Measurements from ENCODE around the gene ZNF621.

DNA sequence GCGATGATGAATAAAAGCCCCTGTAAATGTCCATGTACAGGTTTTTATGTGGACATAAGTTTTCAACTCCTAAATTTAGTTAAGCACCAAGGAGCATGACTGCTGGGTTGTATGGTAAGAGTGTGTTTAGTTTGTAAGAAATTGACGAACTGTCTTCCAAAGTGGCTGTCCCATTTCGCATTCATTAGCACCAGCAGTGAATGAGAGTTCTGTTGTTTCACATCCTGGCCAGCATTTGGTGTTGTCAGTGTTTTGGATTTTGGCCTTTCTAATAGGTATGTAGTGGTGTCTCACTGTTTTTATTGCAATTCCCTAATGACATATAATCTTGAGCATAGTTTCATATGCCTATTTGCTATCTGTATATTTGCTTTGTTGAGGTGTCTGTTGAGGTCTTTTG is 3.7 kb downstream of the ZNF621 start:
- TF ChIP-seq, protein P1, sequence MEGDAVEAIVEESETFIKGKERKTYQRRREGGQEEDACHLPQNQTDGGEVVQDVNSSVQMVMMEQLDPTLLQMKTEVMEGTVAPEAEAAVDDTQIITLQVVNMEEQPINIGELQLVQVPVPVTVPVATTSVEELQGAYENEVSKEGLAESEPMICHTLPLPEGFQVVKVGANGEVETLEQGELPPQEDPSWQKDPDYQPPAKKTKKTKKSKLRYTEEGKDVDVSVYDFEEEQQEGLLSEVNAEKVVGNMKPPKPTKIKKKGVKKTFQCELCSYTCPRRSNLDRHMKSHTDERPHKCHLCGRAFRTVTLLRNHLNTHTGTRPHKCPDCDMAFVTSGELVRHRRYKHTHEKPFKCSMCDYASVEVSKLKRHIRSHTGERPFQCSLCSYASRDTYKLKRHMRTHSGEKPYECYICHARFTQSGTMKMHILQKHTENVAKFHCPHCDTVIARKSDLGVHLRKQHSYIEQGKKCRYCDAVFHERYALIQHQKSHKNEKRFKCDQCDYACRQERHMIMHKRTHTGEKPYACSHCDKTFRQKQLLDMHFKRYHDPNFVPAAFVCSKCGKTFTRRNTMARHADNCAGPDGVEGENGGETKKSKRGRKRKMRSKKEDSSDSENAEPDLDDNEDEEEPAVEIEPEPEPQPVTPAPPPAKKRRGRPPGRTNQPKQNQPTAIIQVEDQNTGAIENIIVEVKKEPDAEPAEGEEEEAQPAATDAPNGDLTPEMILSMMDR (IDR thresholded peaks at IDR 0.05), result no peak
- no peak for TF ChIP-seq EP300 (IDR thresholded peaks at IDR 0.05)
- TF ChIP-seq POLR2A (IDR thresholded peaks at IDR 0.05), result no peak
- TF ChIP-seq POLR2AphosphoS5 (IDR thresholded peaks at IDR 0.05), result no peak
